HFFc6 (cell line): ENCODE data around the gene RNLS. TPM values are rescaled to one million over a fixed set of nuclear protein-coding genes. Genes with fewer than 3 reads are reported as not detected.

Source experiments
- DNase-seq: peaks from one replicate; pipeline ENCODE4 v3.0.0-alpha.2; 2018
- H3K27ac Mint-ChIP-seq: 2 replicates; pipeline ENCODE4 v1.8.0; 2020; ENCODE audit warnings: mild to moderate bottlenecking, mixed read lengths
- H3K27me3 Mint-ChIP-seq: 2 replicates; pipeline ENCODE4 v1.8.0; 2021; ENCODE audit warnings: mild to moderate bottlenecking, moderate library complexity, mixed read lengths; ENCODE audit not compliant: insufficient read depth
- H3K36me3 Mint-ChIP-seq: 2 replicates; pipeline ENCODE4 v1.8.0; 2021; ENCODE audit warnings: low read depth, mixed read lengths
- H3K4me1 Mint-ChIP-seq: 2 replicates; pipeline ENCODE4 v1.8.0; 2020; ENCODE audit warnings: low read depth, mixed read lengths
- H3K4me3 Mint-ChIP-seq: 2 replicates; pipeline ENCODE4 v1.8.0; 2020; ENCODE audit warnings: mild to moderate bottlenecking, moderate library complexity, mixed read lengths
- H3K9me3 Mint-ChIP-seq: 2 replicates; pipeline ENCODE4 v1.8.0; 2020; ENCODE audit warnings: mild to moderate bottlenecking, mixed read lengths
- total RNA-seq, 6 experiments: library from RNA; stranded (reverse); fragmentation: NEBNext Ultra II Directional; extraction: Animal tissue kit (Norgen Biotek cat#: 25700); gene quantifications; 2 replicates in 1 of 6; 3 replicates in 5 of 6; pipeline ENCODE4 v1.2.3, GENCODE V29; 2021
- TF ChIP-seq, protein P1 (sequence below): fragments of 200-600 bp; sonication (generic); IDR thresholded peaks from 2 replicates; pipeline ENCODE4 v1.5.0; 2021; ENCODE audit warnings: antibody characterized with exemption, mild to moderate bottlenecking

The RNLS gene
- total RNA-seq, 6 experiments from 2014 or later = 1.8 to 3.1 (median 2.4) TPM

DNA sequence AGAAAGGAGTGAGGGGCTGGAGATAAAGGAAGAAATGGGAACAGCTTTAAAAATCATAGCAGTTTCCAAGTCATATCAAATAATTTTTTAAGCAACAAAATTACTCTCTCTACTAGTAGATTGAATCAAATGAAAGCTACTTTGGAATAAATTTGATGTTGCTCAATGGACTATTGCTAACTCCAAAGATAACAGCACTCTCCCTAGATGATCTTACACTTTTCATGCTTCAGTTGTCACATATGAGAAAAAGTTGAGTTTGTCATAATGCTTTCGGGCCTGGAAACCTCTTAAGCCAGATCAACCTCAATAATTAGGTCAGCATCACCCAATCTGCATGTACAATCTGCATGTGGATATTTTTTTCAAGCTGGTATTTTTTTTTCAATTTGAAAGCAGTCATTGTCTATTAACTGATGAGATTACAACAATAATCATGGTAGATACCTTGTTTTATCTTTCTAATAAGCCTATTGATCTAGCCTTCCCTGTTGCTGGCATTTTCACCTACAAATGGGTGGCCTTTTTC is 34.7 kb upstream of the RNLS start:
- H3K36me3 Mint-ChIP-seq = no peaks in the 10 kb centered on the region
- DNase-seq = no peak
- no peaks in the 10 kb centered on the region for H3K9me3 Mint-ChIP-seq
- no peak overlapping the region for H3K4me3 Mint-ChIP-seq
- no peaks in the 10 kb centered on the region for H3K4me1 Mint-ChIP-seq
- no peak overlapping the region for H3K27ac Mint-ChIP-seq
- TF ChIP-seq, protein P1, sequence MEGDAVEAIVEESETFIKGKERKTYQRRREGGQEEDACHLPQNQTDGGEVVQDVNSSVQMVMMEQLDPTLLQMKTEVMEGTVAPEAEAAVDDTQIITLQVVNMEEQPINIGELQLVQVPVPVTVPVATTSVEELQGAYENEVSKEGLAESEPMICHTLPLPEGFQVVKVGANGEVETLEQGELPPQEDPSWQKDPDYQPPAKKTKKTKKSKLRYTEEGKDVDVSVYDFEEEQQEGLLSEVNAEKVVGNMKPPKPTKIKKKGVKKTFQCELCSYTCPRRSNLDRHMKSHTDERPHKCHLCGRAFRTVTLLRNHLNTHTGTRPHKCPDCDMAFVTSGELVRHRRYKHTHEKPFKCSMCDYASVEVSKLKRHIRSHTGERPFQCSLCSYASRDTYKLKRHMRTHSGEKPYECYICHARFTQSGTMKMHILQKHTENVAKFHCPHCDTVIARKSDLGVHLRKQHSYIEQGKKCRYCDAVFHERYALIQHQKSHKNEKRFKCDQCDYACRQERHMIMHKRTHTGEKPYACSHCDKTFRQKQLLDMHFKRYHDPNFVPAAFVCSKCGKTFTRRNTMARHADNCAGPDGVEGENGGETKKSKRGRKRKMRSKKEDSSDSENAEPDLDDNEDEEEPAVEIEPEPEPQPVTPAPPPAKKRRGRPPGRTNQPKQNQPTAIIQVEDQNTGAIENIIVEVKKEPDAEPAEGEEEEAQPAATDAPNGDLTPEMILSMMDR = no peak
- H3K27me3 Mint-ChIP-seq = no peaks in the 10 kb centered on the region

DNA sequence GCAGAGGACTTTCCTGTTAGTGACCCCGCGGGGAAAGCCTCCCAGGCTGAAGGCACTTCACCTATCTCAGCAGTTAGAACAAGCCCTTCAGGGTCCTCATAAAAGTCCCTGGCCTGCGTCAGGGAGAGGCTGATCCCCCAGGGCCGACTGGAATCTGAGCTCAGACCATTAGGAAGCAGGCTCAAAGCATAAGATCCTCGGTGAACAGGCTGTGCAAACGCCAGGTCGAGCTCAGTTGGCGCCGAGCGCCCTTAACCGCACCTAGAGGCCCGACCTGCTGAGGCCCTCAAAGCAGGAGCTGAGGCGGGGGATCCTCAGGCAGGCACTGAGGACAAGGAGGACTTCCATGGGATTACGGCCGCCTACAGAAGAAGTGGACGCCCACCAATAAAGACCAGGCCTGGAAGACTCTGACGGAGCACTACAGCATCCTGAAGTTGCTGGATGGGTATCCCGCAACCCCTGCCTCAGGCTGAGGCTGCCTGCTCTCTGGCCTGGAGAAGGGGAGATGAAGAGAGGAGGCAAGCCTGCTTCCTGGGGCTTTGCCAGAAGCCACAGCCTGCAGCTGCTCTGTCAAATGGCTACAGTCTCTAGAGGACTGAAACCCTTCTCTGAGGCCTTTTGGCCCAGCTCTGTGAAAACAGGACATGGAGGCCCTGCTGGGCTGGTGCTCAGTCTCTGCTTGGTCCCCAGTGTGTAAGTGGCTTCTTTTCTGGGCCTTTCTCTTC is 33.3 kb upstream of the RNLS start:
- H3K4me3 Mint-ChIP-seq = no peak overlapping the region
- no peaks in the 10 kb centered on the region for H3K4me1 Mint-ChIP-seq
- H3K36me3 Mint-ChIP-seq = no peaks in the 10 kb centered on the region
- no peaks in the 10 kb centered on the region for H3K9me3 Mint-ChIP-seq
- no peak overlapping the region for H3K27ac Mint-ChIP-seq
- no peak for DNase-seq
- H3K27me3 Mint-ChIP-seq = peaks cover 6% of the 10 kb centered on the region; the same call in 1 of the 2 replicates
- TF ChIP-seq, protein P1 = no peak

DNA sequence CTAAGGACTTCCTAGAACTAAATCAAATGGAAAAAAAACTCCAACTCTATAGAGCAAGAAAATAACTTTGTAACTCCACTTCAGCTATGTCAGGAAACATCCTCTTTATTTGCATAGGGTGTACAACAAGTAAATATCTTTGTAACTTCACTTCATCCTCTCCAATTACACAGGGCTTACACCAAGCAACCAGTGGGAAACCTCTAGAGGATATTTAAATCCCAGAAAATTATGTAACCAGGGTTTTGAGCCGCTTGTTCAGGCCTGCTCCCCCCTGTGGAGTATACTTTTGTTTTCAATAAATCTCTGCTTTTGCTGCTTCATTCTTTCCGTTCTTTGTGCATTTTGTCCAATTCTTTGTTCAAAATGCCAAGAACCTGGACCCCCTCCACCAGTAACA is 25.7 kb upstream of the RNLS start:
- Mint-ChIP-seq H3K4me1 (no peaks in the 10 kb centered on the region), H3K27me3 (peaks cover 9% of the 10 kb centered on the region; the same call in 1 of the 2 replicates), H3K9me3 (no peaks in the 10 kb centered on the region), H3K36me3 (no peaks in the 10 kb centered on the region), H3K27ac (no peak overlapping the region), H3K4me3 (no peak overlapping the region)
- DNase-seq = no peak
- TF ChIP-seq, protein P1 = no peak

DNA sequence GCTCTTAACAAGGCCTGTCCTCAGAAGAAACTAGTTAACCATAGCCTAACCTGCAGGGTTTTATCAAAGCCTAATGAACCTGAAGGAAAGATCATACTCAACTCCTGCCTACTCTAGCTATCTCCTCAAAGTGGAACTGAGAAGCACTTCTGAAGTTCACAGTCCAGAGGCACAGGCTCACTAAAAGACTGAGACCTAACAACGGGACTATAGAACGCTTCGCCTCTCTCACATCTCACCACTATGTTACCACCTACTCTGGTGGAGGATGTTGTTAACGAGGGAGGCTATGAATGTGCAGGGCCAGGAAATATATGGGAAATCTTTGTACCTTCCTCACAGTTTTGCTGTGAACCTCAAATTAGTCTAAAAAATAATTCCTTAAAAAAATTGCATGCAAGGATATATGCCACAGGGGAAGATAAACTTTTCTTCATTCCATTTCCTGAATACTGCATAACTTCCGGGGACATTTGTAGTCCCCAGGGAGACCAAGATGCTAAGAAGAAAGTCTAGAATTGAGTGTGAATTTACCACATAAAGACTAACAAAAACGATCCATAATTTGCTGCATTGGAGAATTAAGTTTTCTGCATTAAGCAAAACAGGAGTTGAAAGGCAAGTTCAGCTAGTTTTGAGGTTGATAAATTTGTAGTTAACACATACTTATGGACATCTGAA is 25.1 kb upstream of the RNLS start:
- Mint-ChIP-seq H3K9me3 (no peaks in the 10 kb centered on the region), H3K27ac (no peak overlapping the region), H3K4me3 (no peak overlapping the region), H3K36me3 (no peaks in the 10 kb centered on the region), H3K4me1 (no peaks in the 10 kb centered on the region), H3K27me3 (peaks cover 9% of the 10 kb centered on the region; the same call in 1 of the 2 replicates)
- no peak for DNase-seq
- TF ChIP-seq, protein P1 = no peak

DNA sequence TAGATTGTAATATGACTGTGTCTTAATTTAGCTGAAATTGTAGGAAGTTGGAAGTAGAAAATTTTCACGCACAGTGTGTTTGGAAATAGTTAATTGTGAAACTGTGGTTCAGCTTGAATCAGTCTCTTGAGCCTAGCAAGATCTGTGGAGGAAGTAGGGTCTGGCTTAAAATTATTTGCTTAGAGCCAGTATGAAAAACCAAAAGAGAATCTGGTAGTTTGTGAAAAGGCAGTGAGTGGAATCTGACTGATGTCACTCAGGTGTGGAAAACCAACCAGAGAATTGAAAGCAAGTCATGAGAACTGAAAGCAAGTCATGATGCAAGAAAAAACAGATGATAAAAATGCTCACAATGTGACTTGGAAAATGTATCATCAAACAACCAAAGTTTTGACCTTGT is 14.9 kb upstream of the RNLS start:
- no peaks in the 10 kb centered on the region for H3K36me3 Mint-ChIP-seq
- H3K4me3 Mint-ChIP-seq = no peak overlapping the region
- TF ChIP-seq, protein P1 = no peak
- no peak overlapping the region for H3K27ac Mint-ChIP-seq
- no peaks in the 10 kb centered on the region for H3K4me1 Mint-ChIP-seq
- no peaks in the 10 kb centered on the region for H3K27me3 Mint-ChIP-seq
- H3K9me3 Mint-ChIP-seq = no peaks in the 10 kb centered on the region
- DNase-seq = no peak
